GM19238 (cell line): ENCODE results near the gene ZNF423.

Experiments used
- DNase-seq: peaks from one replicate; pipeline ENCODE4 v3.0.0; 2011; ENCODE audit warnings: low spot score; ENCODE audit not compliant: insufficient read length

The ZNF423 gene

DNA sequence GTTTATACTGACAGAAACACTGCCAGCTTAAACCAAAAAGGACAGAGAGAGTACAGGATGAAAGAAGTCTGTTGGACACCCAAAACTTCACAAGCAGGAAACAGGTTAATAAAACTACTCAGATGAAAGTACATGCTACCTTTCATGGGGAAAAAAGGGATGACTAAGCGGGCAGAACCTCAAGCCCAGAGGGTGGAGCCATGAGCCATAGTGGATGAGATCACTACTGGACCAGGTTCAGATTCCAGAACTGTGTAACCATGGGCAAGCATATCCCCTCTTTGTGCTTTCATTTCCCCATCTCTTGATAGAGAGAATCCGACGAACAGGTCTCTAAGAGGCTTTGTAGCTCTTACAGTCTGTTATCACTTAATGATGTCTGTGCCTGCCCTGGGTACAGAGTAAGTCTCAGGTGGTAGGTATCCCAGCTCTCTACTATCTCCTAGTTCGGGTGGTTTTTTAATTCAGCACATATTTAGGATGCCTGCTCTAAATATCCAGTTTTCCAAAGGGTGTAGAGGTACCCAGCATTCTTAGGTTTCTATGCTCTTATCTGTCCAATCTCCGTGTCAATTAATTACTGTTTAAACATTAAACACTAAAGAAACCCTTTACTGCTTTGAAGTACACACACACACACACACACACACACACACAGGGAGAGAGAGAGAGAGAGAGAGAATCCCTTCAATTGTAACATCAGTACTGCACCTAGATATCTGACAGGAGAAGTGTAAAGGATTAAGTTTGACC lies 206.7 kb downstream of the ZNF423 start:
- no peak for DNase-seq

GRCh38 chr16:49647673-49648072 lies 208.2 kb downstream of the ZNF423 start:
- DNase-seq: no peak

GRCh38 chr16:49645263-49645662 lies 210.6 kb downstream of the ZNF423 start:
- DNase-seq: no peak

- no peak for DNase-seq
Observed at GRCh38 chr16:49644145-49644463, 211.8 kb downstream of the ZNF423 start.

GRCh38 chr16:49643429-49644144 lies 212.3 kb downstream of the ZNF423 start:
- no peak for DNase-seq

GRCh38 chr16:49641250-49641649 lies 214.7 kb downstream of the ZNF423 start:
- DNase-seq: no peak

DNA sequence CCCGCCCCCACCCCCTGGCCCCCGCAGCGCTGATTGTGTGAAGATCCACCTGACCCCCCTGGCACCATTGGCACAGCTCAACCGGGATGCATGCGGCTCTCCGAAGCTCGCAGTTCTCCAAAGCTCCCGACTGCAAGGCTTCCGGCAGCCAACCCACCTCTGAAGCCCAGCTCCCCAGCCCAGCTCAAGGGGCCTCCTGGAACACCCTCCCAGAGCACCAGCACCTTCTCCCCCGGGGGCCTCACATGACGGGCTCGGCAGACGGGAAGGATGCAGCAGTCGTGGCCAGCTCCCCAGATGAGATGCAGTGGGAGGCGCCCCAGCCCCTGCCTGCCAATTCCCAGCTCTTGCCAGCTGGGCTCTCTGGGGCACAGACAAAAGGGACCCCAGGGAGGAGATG lies 215.3 kb downstream of the ZNF423 start:
- DNase-seq: no peak

DNA sequence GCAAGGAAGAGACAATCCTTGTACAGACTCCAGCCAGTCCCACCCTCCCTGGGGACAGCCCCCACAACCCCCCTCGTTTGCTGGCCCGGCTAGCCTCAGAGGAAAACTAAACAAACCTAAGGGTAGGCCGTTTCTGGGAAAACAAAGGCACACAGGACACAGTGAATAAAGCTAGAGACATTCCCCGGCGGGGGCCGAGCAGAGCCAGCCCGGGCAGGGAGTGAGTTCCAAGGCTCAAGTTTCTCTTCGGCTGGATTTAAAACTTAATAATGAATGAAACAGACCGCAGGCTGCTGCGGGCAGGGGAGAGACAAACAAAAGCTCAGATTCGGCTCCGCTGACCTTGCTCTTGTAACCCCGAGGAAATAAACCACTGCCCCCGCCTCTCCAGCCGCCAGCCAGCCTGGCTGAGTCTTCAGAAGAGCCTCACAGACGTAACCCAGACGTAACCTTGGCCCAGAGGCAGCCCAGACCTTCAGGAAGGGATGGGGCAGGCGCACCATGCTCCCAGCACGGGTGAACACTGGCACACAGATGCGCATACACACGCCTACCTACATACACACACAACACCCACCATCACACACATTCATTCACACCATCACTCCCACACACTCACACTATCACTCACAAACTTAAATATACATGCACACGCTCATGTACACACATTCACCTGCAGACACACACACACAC lies 216.0 kb downstream of the ZNF423 start:
- DNase-seq: no peak

GRCh38 chr16:49638673-49639610 lies 217.0 kb downstream of the ZNF423 start:
- no peak for DNase-seq

- no peak for DNase-seq
Observed at GRCh38 chr16:49637933-49638672, 217.8 kb downstream of the ZNF423 start.

DNA sequence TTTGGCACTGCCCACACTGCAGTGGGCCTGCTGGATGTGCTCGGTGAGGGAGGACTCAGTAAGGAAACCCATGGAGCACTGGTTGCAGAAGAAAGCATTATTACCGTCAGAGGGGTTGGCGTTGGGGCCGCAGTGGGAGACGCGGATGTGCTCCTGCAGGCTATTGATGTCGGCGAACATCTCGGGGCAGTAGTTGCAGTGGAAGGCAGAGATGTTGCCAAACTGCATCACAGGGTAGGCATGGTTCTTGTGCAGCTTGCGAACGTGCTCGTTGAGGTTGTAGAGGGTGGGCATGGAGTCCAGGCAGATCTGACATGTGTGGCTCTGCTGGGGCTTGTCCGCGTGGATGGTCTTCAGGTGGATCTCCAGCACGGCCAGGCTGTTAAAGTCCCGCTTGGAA lies 218.4 kb downstream of the ZNF423 start:
- DNase-seq: no peak

DNA sequence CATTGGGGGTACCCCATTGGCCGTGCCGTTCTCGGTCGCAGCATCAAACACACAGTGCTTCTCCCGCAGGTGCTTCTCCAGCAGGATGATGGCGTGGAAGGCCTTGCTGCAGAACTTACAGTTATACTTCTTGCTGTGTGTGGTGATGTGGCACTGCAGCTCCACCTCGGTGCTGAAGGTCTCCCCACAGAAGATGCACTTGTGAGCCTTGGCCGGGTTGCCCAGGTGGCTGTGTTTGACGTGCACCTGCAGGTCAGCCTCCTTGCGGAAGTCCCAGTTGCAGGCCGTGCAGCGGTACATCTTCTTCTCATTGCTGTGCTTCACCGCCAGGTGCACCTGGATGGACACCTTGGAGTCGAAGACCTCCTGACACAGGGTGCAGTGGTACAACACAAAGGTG lies 219.3 kb downstream of the ZNF423 start:
- DNase-seq: no peak

DNA sequence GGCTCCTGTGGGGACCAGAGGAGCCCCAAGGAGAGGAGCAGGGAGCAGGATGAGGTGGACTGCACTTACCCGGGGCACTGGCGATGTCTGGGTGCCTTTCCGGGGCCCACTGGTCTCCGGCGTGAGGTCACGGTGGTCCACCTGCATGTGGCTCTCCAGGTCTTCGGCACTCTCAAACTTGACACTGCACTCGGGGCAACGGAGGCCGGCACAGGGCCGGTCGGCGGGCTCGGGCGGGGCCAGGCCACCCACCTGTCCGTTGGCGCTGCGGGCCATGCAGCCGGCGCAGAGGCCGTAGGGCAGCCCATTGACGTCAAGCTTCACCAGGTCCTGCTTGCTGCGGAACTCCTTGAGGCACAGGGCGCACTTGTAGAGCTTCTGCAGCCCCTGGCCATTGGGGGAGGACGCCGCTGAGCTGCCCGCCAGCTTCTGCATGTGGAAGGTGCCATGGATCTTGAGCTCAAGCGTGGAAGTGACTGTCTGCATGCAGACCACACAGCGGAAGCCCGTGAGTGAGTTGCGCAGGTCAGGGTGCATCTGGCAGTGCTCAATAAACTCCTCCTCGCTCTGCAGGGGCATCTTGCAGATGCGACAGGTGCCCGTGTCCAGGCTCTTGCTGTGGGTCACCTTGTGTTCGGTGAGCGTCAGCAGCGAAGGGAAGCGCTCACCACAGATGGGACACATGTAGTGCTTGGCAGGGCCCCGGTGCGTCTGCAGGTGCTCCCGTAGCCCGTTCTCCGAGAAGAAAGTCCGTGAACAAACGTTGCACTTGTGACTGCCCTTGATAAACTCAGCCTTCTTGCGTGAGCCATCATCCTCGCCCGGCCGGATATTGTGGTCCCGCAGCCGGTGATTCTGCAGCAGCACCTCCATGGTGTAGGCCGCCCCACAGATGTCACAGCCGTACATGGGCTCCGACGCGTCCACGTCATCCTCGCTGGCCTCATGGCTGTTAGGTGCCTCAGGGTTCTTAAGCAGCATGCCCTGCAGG lies 220.0 kb downstream of the ZNF423 start:
- DNase-seq: no peak

DNA sequence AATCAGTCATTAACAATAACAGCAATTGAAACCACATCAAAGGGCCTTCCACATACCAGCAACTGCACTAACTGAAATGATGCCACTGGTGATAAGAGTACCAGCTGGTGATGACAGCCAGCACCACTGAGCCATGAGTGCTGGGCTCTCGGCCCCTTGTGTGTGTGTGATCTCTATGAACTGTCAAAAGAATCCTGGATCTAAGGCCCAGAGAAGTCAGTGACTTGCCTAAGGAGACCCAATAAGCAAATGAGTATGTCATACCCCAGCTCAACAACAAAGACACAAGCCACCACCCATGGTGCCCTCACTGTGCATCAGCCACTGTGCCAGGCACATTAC lies 220.9 kb downstream of the ZNF423 start:
- no peak for DNase-seq

DNA sequence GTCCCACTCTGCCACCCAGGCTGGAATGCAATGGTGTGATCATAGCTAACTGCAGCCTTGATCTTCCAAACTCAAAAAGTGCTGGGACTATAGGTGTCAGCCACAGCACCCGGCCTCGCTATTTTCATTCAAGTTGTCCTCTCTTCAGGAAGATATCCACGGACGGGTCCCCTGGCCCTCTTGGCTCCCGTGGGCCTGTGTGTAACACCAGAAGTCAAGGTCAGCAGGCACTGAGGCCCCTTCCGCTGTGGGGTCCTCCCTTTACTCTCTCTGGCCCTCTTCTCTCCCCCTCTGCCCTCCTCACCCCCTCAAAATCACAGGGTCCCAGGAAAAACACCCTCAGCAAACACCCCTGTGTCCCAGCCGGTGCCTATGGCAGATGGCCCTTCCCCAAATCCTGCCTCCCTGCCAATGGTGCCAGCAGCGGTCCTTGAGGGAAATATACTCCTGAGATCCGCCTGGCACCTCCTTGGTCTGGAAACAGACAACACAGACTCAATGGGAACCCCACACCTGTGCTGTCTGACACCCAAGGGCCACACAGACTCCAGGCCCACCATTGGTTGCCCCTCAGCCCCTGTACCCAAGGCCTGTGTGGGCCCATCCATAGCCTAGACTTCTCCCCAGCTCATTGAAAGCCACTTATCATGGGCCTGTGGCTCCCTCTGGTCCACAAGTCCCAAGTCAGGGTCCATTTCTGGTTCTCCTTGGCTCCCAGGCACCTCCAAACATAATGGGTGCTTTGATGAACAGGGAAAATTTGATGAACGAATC lies 221.5 kb downstream of the ZNF423 start:
- no peak for DNase-seq

DNA sequence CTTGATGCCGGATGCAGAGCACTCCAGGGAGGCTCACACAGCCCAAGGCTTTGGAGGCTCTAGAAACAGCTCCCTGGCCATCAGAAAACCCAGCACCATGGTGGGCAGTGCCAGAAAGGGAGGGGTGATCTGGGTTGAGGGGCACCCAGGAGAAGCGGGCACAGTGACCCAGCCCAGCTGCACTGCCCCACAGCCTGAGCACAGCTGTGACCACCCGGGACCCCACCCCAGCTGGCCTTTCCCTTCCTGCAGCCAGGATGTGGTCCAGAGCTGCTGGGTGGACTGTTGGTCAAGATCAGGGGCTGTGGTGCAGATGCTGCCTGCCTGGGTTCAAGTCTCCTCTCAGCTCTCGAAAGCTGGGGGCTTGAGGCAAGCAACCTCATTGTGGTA lies 223.1 kb downstream of the ZNF423 start:
- DNase-seq: no peak

GRCh38 chr16:49632086-49632794 lies 223.7 kb downstream of the ZNF423 start:
- no peak for DNase-seq
